Measurements from ENCODE around the gene ST8SIA5. TPM values are rescaled to one million over a fixed set of nuclear protein-coding genes. Genes with fewer than 3 reads are reported as not detected.

Gene ST8SIA5
- total RNA-seq, 1 experiment from 2014 or later = 3.8 TPM

GRCh38 chr18:46731316-46731715 lies 25.5 kb downstream of the ST8SIA5 start:
- no peak overlapping the region for H3K4me3 ChIP-seq
- no peak for DNase-seq

GRCh38 chr18:46728219-46728930 lies 28.5 kb downstream of the ST8SIA5 start:
- H3K4me3 ChIP-seq = no peak overlapping the region
- H3K36me3 ChIP-seq = no peaks in the 10 kb centered on the region; the same call in 1 of the 2 replicates
- no peak for DNase-seq
- H3K27ac ChIP-seq = no peak overlapping the region
- H3K9me3 ChIP-seq (replicated peaks) = 0 out of 2 replicates have a peak, but pooled peaks cover 3% of the 10 kb centered on the region
- no peaks in the 10 kb centered on the region for H3K27me3 ChIP-seq
- H3K4me1 ChIP-seq = no peaks in the 10 kb centered on the region

More at GRCh38 chr18:46731316-46731715, 25.5 kb downstream of the ST8SIA5 start:
- Histone ChIP-seq H3K9me3 (replicated peaks) (0 out of 2 replicates have a peak, but pooled peaks cover 3% of the 10 kb centered on the region), H3K36me3 (no peaks in the 10 kb centered on the region; the same call in 1 of the 2 replicates), H3K27ac (no peak overlapping the region), H3K4me1 (no peaks in the 10 kb centered on the region), H3K27me3 (no peaks in the 10 kb centered on the region)

- Histone ChIP-seq H3K27me3 (no peaks in the 10 kb centered on the region), H3K9me3 (replicated peaks) (0 out of 2 replicates have a peak, but pooled peaks cover 3% of the 10 kb centered on the region), H3K36me3 (no peaks in the 10 kb centered on the region; the same call in 1 of the 2 replicates), H3K4me3 (no peak overlapping the region), H3K27ac (no peak overlapping the region), H3K4me1 (no peaks in the 10 kb centered on the region)
- no peak for DNase-seq
These were observed 29.7 kb downstream of the ST8SIA5 start for GRCh38 chr18:46727177-46727576.

GRCh38 chr18:46725310-46725709 lies 31.5 kb downstream of the ST8SIA5 start:
- H3K4me3 ChIP-seq = no peak overlapping the region
- no peaks in the 10 kb centered on the region; the same call in 1 of the 2 replicates for H3K36me3 ChIP-seq
- H3K9me3 ChIP-seq (replicated peaks) = 0 out of 2 replicates have a peak, but pooled peaks cover 2% of the 10 kb centered on the region
- no peak for DNase-seq
- no peaks in the 10 kb centered on the region for H3K27me3 ChIP-seq
- no peaks in the 10 kb centered on the region for H3K4me1 ChIP-seq
- H3K27ac ChIP-seq = no peak overlapping the region

GRCh38 chr18:46723856-46724415 lies 32.9 kb downstream of the ST8SIA5 start:
- H3K4me3 ChIP-seq = no peak overlapping the region
- H3K27ac ChIP-seq = no peak overlapping the region
- DNase-seq = no peak
- no peaks in the 10 kb centered on the region for H3K36me3 ChIP-seq
- no peaks in the 10 kb centered on the region for H3K27me3 ChIP-seq
- H3K9me3 ChIP-seq (replicated peaks) = no peaks in the 10 kb centered on the region
- no peaks in the 10 kb centered on the region for H3K4me1 ChIP-seq

- Histone ChIP-seq H3K27me3 (no peaks in the 10 kb centered on the region), H3K27ac (no peak overlapping the region), H3K9me3 (replicated peaks) (no peaks in the 10 kb centered on the region), H3K4me3 (no peak overlapping the region), H3K4me1 (no peaks in the 10 kb centered on the region), H3K36me3 (no peaks in the 10 kb centered on the region)
- DNase-seq = no peak
These were observed 34.8 kb downstream of the ST8SIA5 start for GRCh38 chr18:46722051-46722450.

GRCh38 chr18:46721331-46721730 lies 35.5 kb downstream of the ST8SIA5 start:
- no peak for DNase-seq
- H3K4me1 ChIP-seq = no peaks in the 10 kb centered on the region
- H3K4me3 ChIP-seq = no peak overlapping the region

GRCh38 chr18:46720521-46720920 lies 36.3 kb downstream of the ST8SIA5 start:
- H3K36me3 ChIP-seq = no peaks in the 10 kb centered on the region
- no peak overlapping the region for H3K27ac ChIP-seq
- no peaks in the 10 kb centered on the region for H3K9me3 ChIP-seq (replicated peaks)
- H3K27me3 ChIP-seq = no peaks in the 10 kb centered on the region
- no peaks in the 10 kb centered on the region for H3K4me1 ChIP-seq
- H3K4me3 ChIP-seq = no peak overlapping the region
- no peak for DNase-seq

More at GRCh38 chr18:46721331-46721730, 35.5 kb downstream of the ST8SIA5 start:
- Histone ChIP-seq H3K36me3 (no peaks in the 10 kb centered on the region), H3K27ac (no peak overlapping the region), H3K27me3 (no peaks in the 10 kb centered on the region), H3K9me3 (replicated peaks) (no peaks in the 10 kb centered on the region)

- DNase-seq = no peak
- no peaks in the 10 kb centered on the region for H3K9me3 ChIP-seq (replicated peaks)
- no peaks in the 10 kb centered on the region for H3K36me3 ChIP-seq
- H3K4me1 ChIP-seq = no peaks in the 10 kb centered on the region
- H3K27ac ChIP-seq = no peak overlapping the region
- H3K27me3 ChIP-seq = no peaks in the 10 kb centered on the region
- no peak overlapping the region for H3K4me3 ChIP-seq
These were observed 36.8 kb downstream of the ST8SIA5 start for GRCh38 chr18:46720092-46720491.

GRCh38 chr18:46719388-46719787 lies 37.5 kb downstream of the ST8SIA5 start:
- Histone ChIP-seq H3K36me3 (no peaks in the 10 kb centered on the region), H3K27me3 (no peaks in the 10 kb centered on the region), H3K27ac (no peak overlapping the region), H3K4me3 (no peak overlapping the region), H3K9me3 (replicated peaks) (no peaks in the 10 kb centered on the region), H3K4me1 (no peaks in the 10 kb centered on the region)
- no peak for DNase-seq

- Histone ChIP-seq H3K9me3 (replicated peaks) (no peaks in the 10 kb centered on the region), H3K27me3 (no peaks in the 10 kb centered on the region), H3K27ac (no peak overlapping the region), H3K36me3 (no peaks in the 10 kb centered on the region), H3K4me1 (no peaks in the 10 kb centered on the region), H3K4me3 (no peak overlapping the region)
- DNase-seq = no peak
These were observed 38.1 kb downstream of the ST8SIA5 start for GRCh38 chr18:46718501-46719341.

GRCh38 chr18:46716827-46717226 lies 40.0 kb downstream of the ST8SIA5 start:
- Histone ChIP-seq H3K27me3 (no peaks in the 10 kb centered on the region), H3K4me3 (no peak overlapping the region), H3K27ac (no peak overlapping the region), H3K4me1 (peaks cover 10% of the 10 kb centered on the region), H3K36me3 (no peaks in the 10 kb centered on the region), H3K9me3 (replicated peaks) (no peaks in the 10 kb centered on the region)
- DNase-seq = no peak

- H3K4me3 ChIP-seq = no peak overlapping the region
- H3K9me3 ChIP-seq (replicated peaks) = no peaks in the 10 kb centered on the region
- DNase-seq = no peak
- H3K27ac ChIP-seq = no peak overlapping the region
- no peaks in the 10 kb centered on the region for H3K36me3 ChIP-seq
- no peaks in the 10 kb centered on the region for H3K27me3 ChIP-seq
- H3K4me1 ChIP-seq = peaks cover 15% of the 10 kb centered on the region
These were observed 40.5 kb downstream of the ST8SIA5 start for GRCh38 chr18:46716336-46716735.

- Histone ChIP-seq H3K4me3 (no peak overlapping the region), H3K27ac (no peak overlapping the region)
These were observed 41.8 kb downstream of the ST8SIA5 start for GRCh38 chr18:46715062-46715461.

GRCh38 chr18:46712406-46712805 lies 44.4 kb downstream of the ST8SIA5 start:
- Histone ChIP-seq H3K9me3 (replicated peaks) (no peaks in the 10 kb centered on the region), H3K27me3 (no peaks in the 10 kb centered on the region), H3K4me1 (peaks cover 21% of the 10 kb centered on the region), H3K27ac (peak overlapping the region; percentile 64; the same call in 1 of the 2 replicates), H3K4me3 (no peak overlapping the region), H3K36me3 (no peaks in the 10 kb centered on the region)
- no peak for DNase-seq

More at GRCh38 chr18:46715062-46715461, 41.8 kb downstream of the ST8SIA5 start:
- Histone ChIP-seq H3K27me3 (no peaks in the 10 kb centered on the region), H3K4me1 (peaks cover 21% of the 10 kb centered on the region), H3K9me3 (replicated peaks) (no peaks in the 10 kb centered on the region), H3K36me3 (no peaks in the 10 kb centered on the region)
- no peak for DNase-seq

Measured in SJCRH30 (cell line).